Endometrial microvascular endothelial cells (primary cell): ENCODE data around the gene TICAM1. TPM values are rescaled to one million over a fixed set of nuclear protein-coding genes. Genes with fewer than 3 reads are reported as not detected.
"Not testable (repeated sequence)": the region's sequence is repeated elsewhere in the genome, so short reads cannot be mapped to it uniquely, and the experiment has no call there.

ENCODE experiments used
- in situ Hi-C: cut with HindIII; loops from 2 replicates; pipeline ENCODE4 v1.10.0; 2017; ENCODE audit warnings: low sequenced_read_pairs, low pct_unique_long_range_greater_than_20kb; ENCODE audit errors: inconsistent ontology term
- total RNA-seq: library from RNA; depleted of rRNA; stranded (reverse); fragments of >200 nt; gene quantifications from one replicate; pipeline ENCODE4 v1.2.3, GENCODE V29; 2015; ENCODE audit errors: inconsistent ontology term

Gene TICAM1
- total RNA-seq = 4.8 TPM

GRCh38 chr19:4831304-4831978 lies at the start of gene TICAM1:
TICAM1 (minus strand) TSS chr19:4831712; CDS start chr19:4818377, 13,335 bp downstream.
- in situ Hi-C loops = no loop called here

GRCh38 chr19:4879041-4879440 lies 47.5 kb upstream of the TICAM1 start:
- in situ Hi-C loops = no loop called here

DNA sequence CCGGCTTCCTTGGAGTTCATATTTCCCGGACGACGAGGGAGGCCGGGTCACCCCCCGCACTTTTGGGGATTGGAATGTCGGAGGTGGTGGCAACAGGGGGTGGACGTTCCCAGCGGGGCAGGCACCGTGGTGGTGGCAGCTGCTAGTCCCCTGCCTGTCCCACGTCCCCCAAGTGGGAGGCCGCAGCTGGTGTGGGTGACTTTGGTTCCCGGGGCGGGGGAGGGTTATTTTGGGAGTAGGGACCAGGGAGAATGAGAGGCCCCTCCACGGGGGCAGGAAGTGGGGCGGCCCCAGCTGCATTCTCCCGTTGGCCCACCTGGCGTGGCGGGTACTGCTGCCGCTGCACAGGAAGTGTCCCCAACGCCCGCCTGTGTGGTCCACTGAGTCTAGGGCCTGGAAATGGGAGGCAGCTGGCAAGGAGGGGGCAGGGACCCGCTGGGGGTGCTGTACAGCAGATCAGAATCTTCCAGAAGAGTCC lies 47.0 kb upstream of the TICAM1 start:
- in situ Hi-C loops = no loop called here

GRCh38 chr19:4877753-4878490 lies 46.4 kb upstream of the TICAM1 start:
- in situ Hi-C loops = no loop called here

- in situ Hi-C loops = no loop called here
These were observed 42.4 kb upstream of the TICAM1 start for GRCh38 chr19:4873930-4874329.

DNA sequence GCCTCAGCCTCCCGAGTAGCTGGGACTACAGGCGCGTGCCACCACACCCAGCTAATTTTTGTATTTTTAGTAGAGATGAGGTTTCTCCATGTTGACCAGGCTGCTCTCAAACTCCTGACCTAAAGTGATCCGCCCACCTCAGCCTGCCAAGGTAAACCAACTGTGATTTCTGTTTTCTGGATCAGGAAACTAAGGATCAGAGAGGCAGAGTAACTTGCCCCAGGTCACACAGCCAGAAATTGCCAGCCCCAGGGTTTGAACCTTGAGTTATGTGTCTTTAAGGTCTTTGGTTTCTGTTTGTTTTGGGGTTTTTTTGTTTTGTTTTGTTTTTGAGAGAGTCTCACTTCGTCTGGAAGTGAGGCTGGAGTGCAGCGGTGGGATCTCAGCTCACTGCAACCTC lies 40.2 kb upstream of the TICAM1 start:
- in situ Hi-C loops = no loop called here

DNA sequence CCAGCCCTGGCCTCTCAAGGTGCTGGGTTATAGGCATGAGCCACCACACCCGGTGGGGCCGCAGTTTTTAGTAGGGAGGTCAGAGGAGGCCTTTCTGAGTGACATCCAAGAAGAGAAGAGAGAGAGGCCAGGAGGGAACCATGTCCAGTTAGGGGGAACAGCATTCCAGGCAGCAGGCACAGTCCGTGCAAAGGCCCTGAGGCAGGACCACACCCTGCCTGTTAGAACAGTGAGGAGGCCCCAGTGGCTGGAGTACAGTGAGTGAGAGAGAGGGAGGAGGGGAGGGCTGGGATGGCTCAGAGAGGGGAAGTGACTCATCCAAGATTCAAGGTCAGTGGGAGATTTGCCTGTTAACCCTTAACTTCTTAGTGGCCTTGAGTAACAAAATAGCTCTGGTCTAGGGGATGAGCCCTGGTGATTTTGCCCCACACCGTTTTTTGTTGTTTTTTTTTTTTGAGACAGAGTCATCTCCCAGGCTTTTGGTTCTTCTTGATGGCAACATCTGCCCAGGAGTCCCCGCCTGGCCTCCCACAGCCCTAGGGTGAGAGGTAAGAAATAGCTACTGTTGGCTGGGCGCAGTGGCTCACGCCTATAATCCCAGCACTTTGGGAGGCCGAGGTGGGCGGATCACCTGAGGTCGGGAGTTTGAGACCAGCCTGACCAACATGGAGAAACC lies 38.7 kb upstream of the TICAM1 start:
- in situ Hi-C loops = no loop called here

- in situ Hi-C loops = no loop called here
These were observed 36.8 kb upstream of the TICAM1 start for GRCh38 chr19:4868286-4868834.

DNA sequence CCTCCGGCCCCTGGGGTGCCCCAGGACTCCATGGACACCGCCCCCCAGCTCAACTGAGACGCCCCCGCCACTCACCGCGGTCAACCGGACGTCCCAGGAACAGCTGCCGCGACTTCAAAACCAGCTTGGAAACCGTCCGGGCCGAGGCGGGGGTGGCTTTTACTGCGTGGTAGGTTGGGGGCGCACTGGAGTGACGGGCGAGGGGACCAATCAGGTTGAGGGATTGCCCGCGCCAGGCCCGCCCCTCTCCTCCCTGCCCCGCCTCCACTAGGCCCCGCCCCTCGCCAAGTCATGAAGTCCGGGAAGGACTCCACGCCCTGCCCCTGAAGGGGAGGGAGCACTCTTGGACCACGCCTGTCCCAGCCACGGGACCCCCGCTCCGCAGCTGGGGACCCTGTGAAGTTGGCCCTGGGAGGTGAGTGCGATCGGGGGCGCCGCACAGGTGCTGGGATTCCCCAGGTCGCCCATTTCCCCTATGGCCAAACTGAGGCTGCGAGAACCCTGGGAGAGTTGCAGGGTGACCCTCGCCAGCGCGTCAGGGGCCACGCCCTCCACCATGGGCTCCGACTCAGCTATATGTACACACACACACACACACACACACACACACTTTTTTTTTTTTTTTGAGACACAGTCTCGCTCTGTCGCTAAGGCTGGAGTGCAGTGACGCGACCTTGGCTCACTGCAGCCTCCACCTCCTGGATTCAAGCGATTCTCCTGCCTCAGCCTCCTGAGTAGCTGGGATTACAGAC lies 36.2 kb upstream of the TICAM1 start, which contains the start of gene PLIN3:
Gene PLIN3, minus strand, starts transcription at position 134 of the 752 bp plus-strand sequence. CDS start 6,273 bp downstream, outside the sequence.
- in situ Hi-C loops = no loop called here

DNA sequence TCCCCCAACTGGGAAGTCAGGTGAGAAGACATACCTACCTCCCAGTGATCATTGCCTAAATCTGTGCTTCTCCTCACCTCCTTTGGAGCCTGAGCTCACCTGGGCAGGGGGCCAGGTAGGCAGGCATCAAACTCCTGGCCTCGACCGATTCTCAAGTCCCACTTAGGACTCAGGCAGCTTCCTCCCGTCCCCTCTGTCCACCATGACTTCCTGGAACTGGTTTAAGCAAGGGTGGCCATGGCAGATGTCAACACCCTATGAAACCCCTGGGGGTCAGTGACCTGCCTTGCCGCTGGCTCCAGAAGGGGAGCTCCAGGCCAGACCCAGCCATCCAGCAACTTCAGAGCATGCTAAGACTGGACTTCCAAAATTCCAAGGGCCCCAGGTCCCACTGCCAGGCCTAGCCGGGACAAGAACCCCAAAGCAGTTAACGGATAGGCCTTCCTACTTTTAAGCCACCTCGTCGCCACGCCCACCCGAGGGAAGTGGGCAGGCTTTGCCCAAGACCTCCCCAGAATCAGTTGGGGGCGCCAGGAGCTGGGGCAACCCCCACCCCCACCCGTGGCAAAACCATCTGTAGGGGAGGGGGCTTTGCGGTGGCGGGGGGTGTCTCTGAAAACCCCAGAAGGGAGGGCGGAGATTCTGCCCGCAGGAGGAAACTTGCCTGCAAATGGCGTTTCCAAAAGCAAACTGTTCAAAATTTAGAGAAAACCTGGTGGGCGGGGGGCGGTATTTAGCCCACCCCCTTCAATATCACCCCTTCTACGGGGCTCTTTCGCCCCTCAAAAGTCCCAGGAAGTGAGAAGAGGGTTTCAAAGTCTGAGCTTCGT lies 35.3 kb upstream of the TICAM1 start:
- in situ Hi-C loops = no loop called here

DNA sequence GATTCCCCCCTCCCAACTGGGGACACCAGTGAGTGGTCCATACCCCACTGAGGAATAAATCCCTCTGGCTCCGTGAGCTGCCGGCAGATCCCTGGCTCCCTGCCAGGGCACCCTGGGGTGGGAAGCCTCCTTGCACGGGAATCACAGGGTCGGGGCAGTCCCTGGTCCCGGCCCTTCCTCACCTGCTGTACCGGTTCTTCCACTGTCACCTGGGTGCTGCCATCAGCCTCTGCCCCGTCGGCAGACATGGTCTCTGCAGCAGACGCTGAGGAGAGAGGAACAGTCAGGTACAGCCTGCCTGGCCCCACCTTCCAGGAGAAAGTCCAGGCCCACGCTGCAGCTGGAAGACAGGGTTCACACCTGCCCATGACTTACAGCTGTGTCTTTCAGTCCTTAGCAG lies 29.6 kb upstream of the TICAM1 start:
- in situ Hi-C loops = no loop called here

DNA sequence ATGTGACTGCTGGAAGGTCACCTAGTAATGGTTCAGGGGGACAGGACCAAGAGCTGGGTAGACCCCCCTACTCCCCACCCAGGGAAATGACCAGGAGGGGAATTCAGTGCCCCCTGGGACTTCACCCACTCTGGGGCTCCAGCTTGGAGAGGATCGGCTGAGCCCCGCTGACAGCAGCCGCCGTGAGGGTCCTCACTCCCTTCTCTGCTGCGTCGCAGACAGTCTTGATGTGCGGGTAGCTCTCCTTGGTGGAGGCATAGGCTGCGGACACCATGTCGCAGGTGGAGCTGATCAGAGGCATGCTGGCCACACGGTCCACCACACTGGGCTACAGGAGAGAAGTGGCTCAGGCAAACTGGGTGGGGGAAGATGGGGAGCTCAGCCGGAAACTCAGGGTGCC lies 28.2 kb upstream of the TICAM1 start:
- in situ Hi-C loops = no loop called here

GRCh38 chr19:4856468-4856867 lies 25.0 kb upstream of the TICAM1 start:
- in situ Hi-C loops = not testable (repeated sequence)

DNA sequence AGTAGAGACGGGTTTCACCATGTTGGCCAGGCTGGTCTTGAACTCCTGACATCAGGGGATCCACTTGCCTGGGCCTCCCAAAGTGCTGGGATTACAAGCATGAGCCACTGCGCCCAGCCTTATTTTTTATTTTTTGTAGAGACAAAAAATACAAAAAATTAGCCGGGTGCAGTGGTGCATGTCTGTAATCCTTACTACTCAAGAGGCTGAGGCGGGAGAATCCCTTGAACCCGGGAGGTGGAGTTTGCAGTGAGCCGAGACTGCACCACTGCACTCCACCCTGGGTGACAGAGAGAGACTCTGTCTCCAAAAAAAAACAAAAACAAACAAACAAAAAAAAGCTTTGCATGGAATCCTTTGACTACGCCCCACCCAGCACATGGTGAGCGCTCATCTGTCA lies 22.0 kb upstream of the TICAM1 start:
- in situ Hi-C loops = not testable (repeated sequence)

- in situ Hi-C loops = no loop called here
These were observed 21.0 kb upstream of the TICAM1 start for GRCh38 chr19:4852484-4852883.

- in situ Hi-C loops = no loop called here
These were observed 20.2 kb upstream of the TICAM1 start for GRCh38 chr19:4851551-4852290.

GRCh38 chr19:4849019-4849418 lies 17.5 kb upstream of the TICAM1 start:
- in situ Hi-C loops = no loop called here
